Measurements from ENCODE around the gene BMS1. TPM values are rescaled to one million over a fixed set of nuclear protein-coding genes. Genes with fewer than 3 reads are reported as not detected.

Gene BMS1
- total and polyA plus RNA-seq, 3 donors from 2014 or later, result 14.9 to 25.5 (median 23.5) TPM

DNA sequence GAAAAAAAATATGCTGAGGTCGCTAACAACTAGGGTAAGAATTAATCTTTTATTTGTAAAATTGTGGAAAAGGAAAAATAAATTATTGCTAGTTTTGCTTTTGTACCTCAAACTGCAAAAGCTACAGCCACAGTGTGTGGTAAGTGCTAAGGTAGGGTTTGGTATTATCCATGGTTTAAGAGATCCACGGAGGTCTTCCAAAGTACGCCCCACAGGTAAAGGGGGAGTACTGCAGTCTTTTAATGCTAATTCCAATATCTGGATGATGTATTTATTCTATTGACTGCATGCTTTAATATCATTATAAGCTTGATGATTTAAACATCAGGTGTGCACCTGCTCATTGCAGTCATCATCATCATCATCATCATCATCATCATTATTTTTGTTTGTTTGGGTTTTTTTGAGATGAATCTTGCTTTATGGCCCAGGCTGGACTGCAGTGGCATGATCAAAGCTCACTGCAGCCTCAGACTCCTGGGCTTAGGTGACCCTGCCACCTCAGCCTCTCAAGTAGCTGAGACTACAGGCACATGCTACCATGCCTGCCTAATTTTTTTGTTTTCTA is 38.4 kb upstream of the BMS1 start:
- no peak for DNase-seq
- TF ChIP-seq POLR2A (IDR thresholded peaks at IDR 0.05), result no peak
- TF ChIP-seq, protein P1, sequence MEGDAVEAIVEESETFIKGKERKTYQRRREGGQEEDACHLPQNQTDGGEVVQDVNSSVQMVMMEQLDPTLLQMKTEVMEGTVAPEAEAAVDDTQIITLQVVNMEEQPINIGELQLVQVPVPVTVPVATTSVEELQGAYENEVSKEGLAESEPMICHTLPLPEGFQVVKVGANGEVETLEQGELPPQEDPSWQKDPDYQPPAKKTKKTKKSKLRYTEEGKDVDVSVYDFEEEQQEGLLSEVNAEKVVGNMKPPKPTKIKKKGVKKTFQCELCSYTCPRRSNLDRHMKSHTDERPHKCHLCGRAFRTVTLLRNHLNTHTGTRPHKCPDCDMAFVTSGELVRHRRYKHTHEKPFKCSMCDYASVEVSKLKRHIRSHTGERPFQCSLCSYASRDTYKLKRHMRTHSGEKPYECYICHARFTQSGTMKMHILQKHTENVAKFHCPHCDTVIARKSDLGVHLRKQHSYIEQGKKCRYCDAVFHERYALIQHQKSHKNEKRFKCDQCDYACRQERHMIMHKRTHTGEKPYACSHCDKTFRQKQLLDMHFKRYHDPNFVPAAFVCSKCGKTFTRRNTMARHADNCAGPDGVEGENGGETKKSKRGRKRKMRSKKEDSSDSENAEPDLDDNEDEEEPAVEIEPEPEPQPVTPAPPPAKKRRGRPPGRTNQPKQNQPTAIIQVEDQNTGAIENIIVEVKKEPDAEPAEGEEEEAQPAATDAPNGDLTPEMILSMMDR (IDR thresholded peaks at IDR 0.05), result peak in 1 of 3 experiments; percentile 17
- H3K4me1 ChIP-seq, result no peaks in the 10 kb centered on the region
- H3K4me3 ChIP-seq, result no peak overlapping the region
- no peaks in the 10 kb centered on the region for H3K27me3 ChIP-seq
- H3K27ac ChIP-seq, result no peak overlapping the region
- no peaks in the 10 kb centered on the region for H3K36me3 ChIP-seq (ENCODE audit: low read depth, missing control alignments)
- WGBS, 2 donors, result 59 to 83% methylated on average over 3 of the region's 3 CpGs
- no peaks in the 10 kb centered on the region for H3K9me3 ChIP-seq
- intact Hi-C loops (cut with DNase I; ENCODE audit: low total_unique reads), result no loop called here

DNA sequence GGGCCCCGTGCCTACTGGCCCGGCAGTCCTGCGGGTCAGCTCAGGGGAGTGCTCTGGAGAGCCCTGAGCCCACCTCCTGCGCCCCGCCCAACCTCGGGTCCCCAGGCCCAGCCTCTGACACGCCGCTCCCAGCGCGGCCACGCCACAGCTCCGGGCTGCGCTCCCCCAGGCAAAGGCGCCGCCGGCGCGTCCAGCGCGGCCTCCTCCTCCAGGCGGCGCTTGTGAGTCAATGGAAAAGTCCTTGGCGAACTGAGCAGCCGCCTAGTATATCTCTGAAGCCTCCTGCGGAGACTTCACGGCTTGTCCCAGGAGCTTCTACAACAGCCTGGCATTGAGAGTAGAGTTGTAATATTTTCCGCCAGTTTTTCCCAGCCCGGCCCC is 29.5 kb upstream of the BMS1 start:
- intact Hi-C loops (cut with DNase I; ENCODE audit: low total_unique reads), result no loop called here
- Histone ChIP-seq H3K9me3 (no peaks in the 10 kb centered on the region), H3K27me3 (no peaks in the 10 kb centered on the region), H3K36me3 (ENCODE audit: low read depth, missing control alignments) (no peaks in the 10 kb centered on the region), H3K4me1 (no peaks in the 10 kb centered on the region), H3K27ac (no peak overlapping the region), H3K4me3 (peak overlapping the region; percentile 51 to 61)
- peak; percentile 85 for DNase-seq
- TF ChIP-seq, protein P1 (IDR thresholded peaks at IDR 0.05), result peak; percentile 54 to 83 (median 77)
- no peak for TF ChIP-seq POLR2A (IDR thresholded peaks at IDR 0.05)
- 1% methylated on average over 28 of the region's 28 CpGs; no CpG with 5 or more reads in 1 of the 2 donors for WGBS, 2 donors

DNA sequence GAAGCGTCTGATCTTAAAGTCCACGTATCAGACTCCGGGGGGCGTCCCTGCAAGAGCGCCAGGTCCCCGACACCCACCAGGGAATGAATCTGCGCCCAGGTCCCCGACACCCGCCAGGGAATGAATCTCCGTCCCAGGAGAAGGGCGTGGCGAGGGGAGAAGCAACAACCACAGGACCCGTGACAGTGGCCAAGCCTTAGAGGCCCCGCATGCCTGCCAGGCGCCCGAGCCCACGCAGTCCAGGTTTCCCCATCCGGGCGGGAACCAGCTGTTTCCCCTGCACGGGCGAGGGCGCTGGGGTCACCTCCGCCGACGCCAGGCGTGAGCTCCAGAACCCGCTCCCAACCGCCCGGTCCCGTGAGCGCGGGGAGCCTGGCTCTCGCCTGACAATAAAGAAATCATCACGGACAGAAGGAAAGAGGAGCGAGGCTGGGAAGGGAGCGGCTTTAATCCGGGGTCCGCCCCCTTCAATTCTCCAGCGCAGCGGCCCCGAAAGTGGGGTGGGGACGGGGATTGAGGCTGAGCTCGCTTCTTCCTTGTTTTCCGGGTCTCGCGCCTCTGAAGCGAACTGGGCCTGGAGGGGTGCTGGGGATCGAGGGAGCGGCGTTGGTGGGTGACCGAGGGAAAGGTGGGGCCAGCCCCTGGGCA is 29.0 kb upstream of the BMS1 start:
- H3K27ac ChIP-seq, result no peak overlapping the region
- WGBS, 2 donors, result 2 to 4% methylated on average over 21 to 24 of the region's 51 CpGs
- DNase-seq, result no peak

DNA sequence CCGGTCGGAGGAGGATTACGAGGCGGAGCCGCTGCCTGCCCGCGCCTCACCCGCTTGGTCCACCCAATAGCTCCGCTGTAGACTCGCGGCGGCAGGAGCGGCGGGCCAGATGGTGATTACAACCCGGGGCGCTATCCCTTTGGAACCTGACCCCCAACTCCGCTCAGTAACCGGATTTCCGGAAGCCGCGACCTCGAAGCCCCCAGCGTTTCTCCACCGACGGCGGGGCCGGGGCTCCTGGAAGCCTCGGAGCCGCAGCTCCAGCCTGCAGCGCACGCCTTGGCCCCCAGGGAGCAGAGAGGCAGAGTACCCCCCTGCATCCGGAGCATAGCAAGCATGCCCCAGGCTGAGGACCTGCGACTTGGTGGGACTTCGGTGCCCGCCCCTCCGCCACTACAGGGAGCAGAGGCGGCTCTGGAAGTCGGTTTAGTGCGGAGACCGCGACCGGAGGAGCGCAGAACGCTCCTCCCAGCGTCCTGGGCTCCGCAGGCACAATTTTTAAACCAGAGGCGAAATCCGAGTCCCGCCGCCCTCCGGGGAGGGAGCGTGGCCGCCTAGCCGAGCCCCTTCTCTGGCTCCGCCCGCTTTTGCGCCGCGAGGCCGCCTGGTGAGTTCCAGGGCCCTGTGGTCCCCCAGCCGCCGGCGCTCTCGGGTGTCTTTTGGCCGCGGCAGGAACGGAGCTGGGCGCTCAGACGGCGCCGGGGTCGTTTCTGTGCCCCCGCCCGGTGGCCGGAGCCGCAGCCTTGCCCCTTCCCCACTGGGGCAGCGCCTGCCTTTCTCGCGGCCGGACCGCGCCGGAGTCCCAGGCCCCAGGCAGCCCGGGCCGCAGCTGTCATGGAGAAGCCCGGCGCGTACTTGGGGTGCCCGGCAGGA is 28.2 kb upstream of the BMS1 start:
- H3K4me1 ChIP-seq, result no peaks in the 10 kb centered on the region
- 0 to 1% methylated on average over 3 to 54 of the region's 89 CpGs for WGBS, 2 donors
- no peaks in the 10 kb centered on the region for H3K36me3 ChIP-seq (ENCODE audit: low read depth, missing control alignments)
- H3K4me3 ChIP-seq, result peak overlapping the region; percentile 51 to 61
- no peak for DNase-seq
- intact Hi-C loops (cut with DNase I; ENCODE audit: low total_unique reads), result no loop called here
- H3K9me3 ChIP-seq, result no peaks in the 10 kb centered on the region
- TF ChIP-seq, protein P1 (IDR thresholded peaks at IDR 0.05), result no peak
- TF ChIP-seq POLR2A (IDR thresholded peaks at IDR 0.05), result no peak
- no peaks in the 10 kb centered on the region for H3K27me3 ChIP-seq
- no peak overlapping the region for H3K27ac ChIP-seq

More for the DNA sequence above, 29.0 kb upstream of the BMS1 start:
- Histone ChIP-seq H3K27me3 (no peaks in the 10 kb centered on the region), H3K36me3 (ENCODE audit: low read depth, missing control alignments) (no peaks in the 10 kb centered on the region), H3K4me3 (peak overlapping the region; percentile 51 to 61), H3K9me3 (no peaks in the 10 kb centered on the region), H3K4me1 (no peaks in the 10 kb centered on the region)
- intact Hi-C loops (cut with DNase I; ENCODE audit: low total_unique reads), result no loop called here
- no peak for TF ChIP-seq POLR2A (IDR thresholded peaks at IDR 0.05)
- TF ChIP-seq, protein P1 (IDR thresholded peaks at IDR 0.05), result no peak

All from testis (tissue), 3 donors.